ENCODE results near the gene SSH2.
"Not testable (repeated sequence)": the region's sequence is repeated elsewhere in the genome, so short reads cannot be mapped to it uniquely, and the experiment has no call there.

Gene SSH2

GRCh38 chr17:29927546-29927945, 2.5 kb downstream of the SSH2 start:
- no peak for DNase-seq

GRCh38 chr17:29924786-29925185, 5.2 kb downstream of the SSH2 start:
- DNase-seq, result no peak

- no peak for DNase-seq
Measured at GRCh38 chr17:29918922-29919856, 10.8 kb downstream of the SSH2 start.

- DNase-seq, result no peak
Measured at GRCh38 chr17:29918016-29918415, 12.0 kb downstream of the SSH2 start.

GRCh38 chr17:29914819-29915537, 15.1 kb downstream of the SSH2 start:
- no peak for DNase-seq

- DNase-seq, result no peak
Measured at GRCh38 chr17:29911641-29912177, 18.3 kb downstream of the SSH2 start.

- DNase-seq, result no peak
Measured at GRCh38 chr17:29909236-29910003, 20.6 kb downstream of the SSH2 start.

- no peak for DNase-seq
Measured at GRCh38 chr17:29906969-29907368, 23.1 kb downstream of the SSH2 start.

- DNase-seq, result no peak
Measured at GRCh38 chr17:29905879-29906167, 24.2 kb downstream of the SSH2 start.

GRCh38 chr17:29905086-29905878, 24.7 kb downstream of the SSH2 start:
- DNase-seq, result no peak

- no peak for DNase-seq
Measured at GRCh38 chr17:29903471-29903870, 26.6 kb downstream of the SSH2 start.

GRCh38 chr17:29897136-29897535, 32.9 kb downstream of the SSH2 start:
- DNase-seq, result not testable (repeated sequence)

GRCh38 chr17:29892201-29892600, 37.8 kb downstream of the SSH2 start:
- no peak for DNase-seq

GRCh38 chr17:29891131-29891530, 38.9 kb downstream of the SSH2 start:
- DNase-seq, result no peak

GRCh38 chr17:29885031-29885640, 44.9 kb downstream of the SSH2 start:
- no peak for DNase-seq

- no peak for DNase-seq
Measured at GRCh38 chr17:29883497-29883896, 46.5 kb downstream of the SSH2 start.

GRCh38 chr17:29881256-29881655, 48.8 kb downstream of the SSH2 start:
- no peak for DNase-seq

- no peak for DNase-seq
Measured at GRCh38 chr17:29880031-29880430, 50.0 kb downstream of the SSH2 start.

GRCh38 chr17:29874931-29875596, 55.0 kb downstream of the SSH2 start:
- no peak for DNase-seq

- not testable (repeated sequence) for DNase-seq
Measured at GRCh38 chr17:29874358-29874757, 55.7 kb downstream of the SSH2 start.

GRCh38 chr17:29873476-29873875, 56.6 kb downstream of the SSH2 start:
- DNase-seq, result no peak

Data from right hindlimb (tissue), 1 donor.